Suppressor macrophage (primary cell): Measurements from ENCODE around the gene IL24.
A peak's percentile ranks its signal among the peaks of the same experiment; 100 is the strongest.

Source experiments
- DNase-seq, 4 experiments: peaks; one replicate each; pipeline ENCODE4 v3.0.0-alpha.2; 2020 to 2022

The IL24 gene

DNA sequence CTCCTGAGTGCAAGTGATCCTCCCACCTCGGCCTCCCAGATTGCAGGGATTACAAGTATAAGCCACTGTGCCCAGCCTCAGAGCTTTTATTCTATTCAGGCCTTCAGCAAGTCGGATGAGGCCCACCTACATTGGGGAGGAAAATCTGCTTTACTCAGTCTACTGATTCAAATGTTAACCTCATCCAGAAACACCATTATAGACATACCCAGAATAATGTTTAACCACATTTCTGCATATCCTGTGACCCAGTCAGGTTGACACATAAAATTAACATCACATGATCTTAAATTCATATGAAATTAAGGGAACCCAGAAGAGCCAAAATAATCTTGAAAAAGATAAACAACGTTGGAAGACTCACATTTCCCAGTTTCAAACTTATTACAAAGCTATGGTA lies 16.9 kb upstream of the IL24 start:
- no peak for DNase-seq

DNA sequence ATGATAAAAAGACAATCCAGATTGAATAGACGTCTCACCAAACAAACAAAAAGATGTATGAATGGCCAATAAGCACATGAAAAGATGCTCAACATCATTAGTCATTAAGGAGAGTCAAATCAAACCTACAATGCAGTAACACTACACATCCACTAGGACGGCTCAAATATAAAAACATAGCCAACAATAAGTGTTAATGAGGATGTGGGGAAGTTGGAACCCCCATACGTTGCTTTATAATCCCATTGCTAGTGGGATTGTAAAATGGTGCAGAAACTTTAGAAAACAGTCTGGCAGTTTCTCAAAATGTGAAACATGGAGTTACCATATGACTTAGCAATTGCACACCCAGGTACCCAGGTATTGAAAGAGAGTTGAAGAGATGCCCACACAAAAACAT lies 14.7 kb upstream of the IL24 start:
- DNase-seq: no peak

DNA sequence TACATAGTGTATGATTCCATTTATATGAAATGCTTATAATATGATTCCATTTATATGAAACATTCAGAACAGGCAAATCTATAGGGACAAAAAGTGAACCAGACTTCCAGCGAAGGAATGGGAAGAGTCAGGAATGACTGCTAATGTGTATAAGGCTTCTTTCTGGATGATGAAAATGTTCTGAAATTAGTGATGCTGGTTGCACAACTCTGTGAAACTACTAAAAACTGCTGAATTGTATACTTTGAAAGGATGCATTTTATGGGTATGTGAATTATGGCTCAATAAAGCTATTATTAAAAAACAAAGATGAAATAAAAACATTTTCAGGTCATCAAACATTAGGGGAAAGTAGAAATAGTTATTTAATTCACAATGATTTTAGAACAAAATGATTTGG lies 14.1 kb upstream of the IL24 start:
- no peak for DNase-seq

- no peak for DNase-seq
Measured at GRCh38 chr1:206883876-206884275, 13.4 kb upstream of the IL24 start.

DNA sequence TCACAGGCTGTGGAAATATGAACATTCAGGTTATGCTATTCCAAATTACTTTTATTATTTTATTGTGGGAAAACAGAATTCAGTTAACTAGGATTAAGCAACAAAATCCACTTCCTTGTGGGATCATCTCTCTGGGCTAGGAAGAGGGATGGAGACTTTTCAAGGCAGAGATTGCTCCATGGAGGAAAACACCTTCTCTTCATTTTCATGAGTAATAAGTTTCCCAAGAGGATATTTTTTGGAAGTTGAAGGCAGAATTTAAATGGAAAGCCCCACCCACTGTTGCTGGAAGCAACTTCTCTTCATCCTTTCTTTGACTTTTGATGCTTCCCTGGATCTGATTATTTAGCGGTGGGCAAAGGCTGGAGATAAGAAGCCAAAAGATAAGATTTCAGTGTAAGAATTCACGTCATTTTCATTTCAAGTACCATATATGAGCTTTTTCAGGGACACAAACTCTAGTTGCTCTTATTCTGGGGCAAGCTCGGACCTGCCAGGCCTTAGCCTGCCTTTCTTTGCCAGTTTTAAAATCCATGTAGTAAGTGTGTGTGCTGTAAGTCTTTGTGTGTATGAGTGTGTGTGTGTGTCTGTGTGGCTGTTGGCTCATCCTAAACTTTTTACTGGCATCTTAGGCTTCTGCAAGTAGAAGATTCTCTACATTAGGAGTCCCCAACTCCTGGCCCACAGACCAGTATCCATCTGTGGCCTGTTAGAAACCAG lies 11.7 kb upstream of the IL24 start:
- DNase-seq: no peak

DNA sequence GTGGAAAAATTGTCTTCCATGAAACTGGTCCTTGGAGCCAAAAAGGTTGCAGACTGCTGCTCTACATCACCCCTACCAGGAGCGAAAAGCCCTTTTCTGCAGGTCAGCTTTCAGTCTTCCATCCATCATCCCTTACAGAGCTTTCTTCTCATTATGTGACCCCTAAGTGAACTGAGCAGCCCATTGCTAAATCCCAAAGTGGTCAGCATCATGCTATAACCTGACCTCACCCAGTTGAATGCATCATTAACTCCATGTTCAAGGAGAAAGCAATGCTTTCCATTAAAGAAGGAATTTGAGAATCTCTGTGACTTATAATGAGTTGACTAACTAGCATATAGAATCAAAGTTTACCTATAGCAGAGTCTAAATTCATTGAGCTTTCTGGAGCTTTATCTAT lies 10.4 kb upstream of the IL24 start:
- no peak for DNase-seq

DNA sequence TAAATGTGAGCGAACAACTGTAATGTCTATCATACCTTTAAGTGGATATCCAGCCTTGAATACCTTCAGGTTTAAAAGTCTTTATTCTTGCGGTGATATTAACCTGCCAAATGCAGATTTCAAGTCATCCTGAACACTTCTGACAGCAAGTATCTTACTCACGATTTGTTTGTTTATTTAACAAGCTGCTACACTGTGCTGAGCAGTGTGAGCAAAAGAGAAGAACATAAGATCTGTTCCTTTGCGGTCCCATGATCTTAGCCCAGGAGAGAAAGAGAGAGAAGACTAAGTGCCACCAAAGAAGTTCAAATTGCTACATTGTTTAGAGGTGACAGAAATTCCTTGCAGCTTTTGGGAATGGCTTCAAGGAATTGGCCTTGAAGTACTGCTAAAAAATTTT lies 9.5 kb upstream of the IL24 start:
- no peak for DNase-seq

GRCh38 chr1:206890125-206891060 lies 6.8 kb upstream of the IL24 start:
- peak; percentile 81 to 93 (median 88) for DNase-seq

GRCh38 chr1:206891412-206891811 lies 5.8 kb upstream of the IL24 start:
- DNase-seq: peak in 3 of 4 experiments; percentile 25 to 42 (median 37)

DNA sequence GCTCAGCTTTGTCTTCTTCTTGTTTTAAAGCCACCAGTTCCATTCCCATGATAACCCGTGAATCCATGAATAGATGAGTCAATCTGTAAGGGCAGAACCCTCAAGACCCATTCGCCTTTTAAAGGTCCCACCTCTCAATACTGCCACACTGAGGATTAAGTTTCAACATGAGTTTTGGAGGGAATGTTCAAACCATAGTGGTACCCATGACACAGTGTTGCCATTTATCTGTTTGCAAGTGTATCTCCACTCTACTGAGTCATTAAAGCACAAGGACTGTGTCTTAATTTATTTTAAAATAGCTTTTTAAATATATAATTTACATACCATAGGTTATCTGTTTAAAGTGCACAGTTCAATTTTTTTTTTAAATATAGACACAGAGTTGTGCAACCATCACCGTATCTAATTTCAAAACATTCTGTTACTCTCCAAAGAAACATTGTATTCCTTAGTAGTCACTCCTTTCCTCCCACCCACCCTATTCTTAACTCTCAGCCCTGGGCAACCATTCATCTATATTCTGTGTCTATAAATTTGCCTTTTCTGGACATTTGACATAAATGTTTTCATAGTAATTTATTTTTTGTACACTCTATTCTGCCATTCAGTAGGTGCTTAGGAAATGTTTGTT lies 4.8 kb upstream of the IL24 start:
- no peak for DNase-seq

DNA sequence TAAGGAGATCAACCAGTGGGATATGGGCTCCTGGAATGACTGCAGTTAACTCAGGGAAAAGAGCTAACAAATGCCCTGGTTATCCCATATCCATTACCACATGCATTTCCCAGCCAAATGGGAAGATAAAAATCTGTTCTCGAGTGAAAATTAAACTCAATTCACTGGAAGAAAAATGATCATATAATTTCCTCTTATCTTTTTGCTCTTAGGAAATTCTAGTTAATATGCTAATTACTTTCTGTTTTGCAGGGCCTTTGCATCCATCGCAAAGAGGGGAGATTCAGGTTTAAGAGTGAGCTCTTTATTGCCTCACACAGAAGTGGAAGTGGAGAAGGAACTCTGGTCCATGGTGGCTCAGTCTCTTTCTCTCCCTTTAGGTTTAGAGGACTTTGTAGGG lies 3.9 kb upstream of the IL24 start:
- no peak for DNase-seq

DNA sequence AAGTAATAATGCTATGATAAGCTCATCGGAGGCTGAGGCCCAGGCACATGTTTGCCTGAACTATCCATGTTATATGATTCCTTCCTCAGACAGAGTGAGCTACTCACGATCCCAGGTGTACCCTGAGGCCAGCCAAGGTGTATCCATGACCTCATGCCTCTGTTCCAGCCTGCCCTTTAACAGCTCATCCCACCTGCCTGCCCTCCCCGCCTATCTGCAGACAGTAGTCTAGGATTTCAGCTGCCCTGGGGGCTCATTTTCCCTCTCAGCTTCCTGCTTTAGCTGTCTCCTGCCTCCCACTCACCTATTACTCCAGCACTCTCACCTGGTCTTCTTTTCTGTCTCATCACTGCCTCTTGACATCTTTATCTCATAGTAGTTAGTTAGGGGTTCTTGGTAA lies 1.9 kb upstream of the IL24 start:
- no peak for DNase-seq

DNA sequence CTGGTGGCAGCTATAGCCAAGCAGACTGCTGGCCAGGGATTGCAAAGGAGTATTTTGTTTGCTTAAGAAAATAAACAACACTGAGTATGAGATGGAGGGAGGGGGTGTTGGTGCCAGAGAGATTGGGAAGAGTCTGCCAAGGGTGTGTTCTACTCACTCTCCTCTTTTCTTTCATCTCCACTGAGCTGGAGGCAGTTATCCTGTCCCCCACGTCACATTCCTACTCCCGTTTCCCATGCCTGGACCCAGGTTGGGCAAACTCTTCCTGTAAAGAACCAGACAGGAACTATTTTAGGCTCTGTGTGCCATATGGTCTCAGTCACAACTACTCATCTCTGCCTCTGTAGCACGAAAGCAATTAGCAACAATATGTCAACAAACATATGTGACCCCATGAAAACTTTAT lies 1.4 kb upstream of the IL24 start:
- DNase-seq: no peak

DNA sequence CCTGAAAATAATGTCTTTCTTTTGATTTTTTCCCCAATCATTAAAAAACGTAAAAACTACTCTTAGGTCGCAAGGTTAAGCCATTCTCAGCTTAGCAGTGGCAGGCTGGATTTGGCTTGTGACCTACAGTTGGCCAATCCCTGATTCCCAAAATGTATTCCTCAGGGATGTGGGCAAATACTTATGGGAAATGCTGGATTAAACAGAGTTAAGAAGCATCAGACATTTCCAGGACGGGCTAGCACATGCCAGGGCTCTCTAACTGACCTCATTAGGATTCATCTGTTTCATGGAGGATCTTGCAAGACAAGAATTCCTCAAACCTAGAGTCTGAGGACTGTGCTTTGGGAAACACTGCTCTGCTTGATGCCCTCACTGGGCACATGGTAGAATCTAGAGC lies 982 bp upstream of the IL24 start:
- DNase-seq: no peak

GRCh38 chr1:206898089-206898914 lies 1.1 kb downstream of the IL24 start:
- no peak for DNase-seq

GRCh38 chr1:206898915-206899431 lies 1.7 kb downstream of the IL24 start:
- DNase-seq: no peak

GRCh38 chr1:206899717-206900116 lies 2.5 kb downstream of the IL24 start:
- no peak for DNase-seq

DNA sequence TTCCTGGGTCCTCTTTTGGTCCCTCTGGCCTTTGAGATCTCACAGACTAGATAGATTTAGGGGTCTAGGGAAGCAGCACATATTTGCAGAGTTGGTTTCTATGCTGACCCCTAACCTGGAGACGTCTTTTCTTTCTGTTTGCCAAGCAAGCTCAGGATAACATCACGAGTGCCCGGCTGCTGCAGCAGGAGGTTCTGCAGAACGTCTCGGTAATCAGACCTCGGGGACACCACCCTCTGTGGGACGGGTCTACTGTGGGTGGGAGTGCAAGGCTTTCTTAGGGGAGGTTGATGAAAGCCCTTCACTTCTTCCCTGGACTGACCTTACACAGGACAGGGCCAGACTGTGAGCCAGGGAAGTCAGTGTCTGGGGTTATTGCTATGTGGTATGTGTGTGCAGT lies 2.9 kb downstream of the IL24 start:
- no peak for DNase-seq

DNA sequence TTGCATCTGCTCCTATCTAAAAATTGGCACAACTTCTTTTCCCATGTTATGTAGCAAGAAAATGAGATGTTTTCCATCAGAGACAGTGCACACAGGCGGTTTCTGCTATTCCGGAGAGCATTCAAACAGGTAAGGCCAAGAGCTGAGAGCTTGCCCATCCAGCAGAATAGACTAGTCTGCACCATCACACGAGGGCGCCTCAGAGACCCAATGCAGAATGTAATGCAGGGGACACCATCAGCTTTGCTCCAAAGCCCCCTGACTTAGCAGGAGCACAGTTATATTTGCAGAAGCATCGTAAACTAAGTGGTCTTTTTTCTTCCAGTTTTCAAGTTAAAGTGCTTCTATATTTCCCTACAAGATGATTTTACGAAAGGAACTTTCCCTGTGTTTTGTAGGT lies 4.7 kb downstream of the IL24 start:
- no peak for DNase-seq

GRCh38 chr1:206902702-206903101 lies 5.5 kb downstream of the IL24 start:
- DNase-seq: no peak

DNA sequence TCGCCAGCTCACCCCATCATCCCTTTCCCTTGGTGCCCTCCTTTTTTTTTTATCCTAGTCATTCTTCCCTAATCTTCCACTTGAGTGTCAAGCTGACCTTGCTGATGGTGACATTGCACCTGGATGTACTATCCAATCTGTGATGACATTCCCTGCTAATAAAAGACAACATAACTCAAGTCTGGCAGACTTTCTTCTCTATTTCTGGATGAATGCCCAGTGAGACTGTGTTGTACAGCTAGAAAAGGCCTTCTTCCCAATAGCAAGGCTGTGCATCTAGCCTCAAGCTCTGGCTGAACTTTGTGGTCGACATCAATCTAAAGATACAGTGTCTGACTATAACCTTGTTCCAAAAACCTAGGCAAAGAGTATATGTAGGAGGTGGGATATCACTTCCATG lies 6.4 kb downstream of the IL24 start:
- no peak for DNase-seq

GRCh38 chr1:206904423-206905142 lies 7.3 kb downstream of the IL24 start:
- no peak for DNase-seq
